RPMI7951 (cell line): ENCODE data around the gene PCGF5. TPM values are rescaled to one million over a fixed set of nuclear protein-coding genes. Genes with fewer than 3 reads are reported as not detected.
A peak's percentile ranks its signal among the peaks of the same experiment; 100 is the strongest.
"Not testable (repeated sequence)": the region's sequence is repeated elsewhere in the genome, so short reads cannot be mapped to it uniquely, and the experiment has no call there.

Source experiments
- DNase-seq: peaks from one replicate; pipeline ENCODE4 v3.0.0-alpha.2; 2012; ENCODE audit warnings: low read depth
- total RNA-seq: library from RNA; depleted of rRNA; stranded (reverse); fragments of >200 nt; shearing (Covaris generic); gene quantifications from 2 replicates; pipeline ENCODE4 v1.2.3, GENCODE V29; 2014

PCGF5 gene
- total RNA-seq, 1 experiment from 2014 or later: 31.8 TPM

GRCh38 chr10:91210014-91210413, 10.4 kb upstream of the PCGF5 start:
- no peak for DNase-seq

- DNase-seq: peak; percentile 9
Observed at GRCh38 chr10:91210435-91210834, 10.0 kb upstream of the PCGF5 start.

- DNase-seq: no peak
Observed at GRCh38 chr10:91211675-91212074, 8.8 kb upstream of the PCGF5 start.

GRCh38 chr10:91214911-91215310, 5.6 kb upstream of the PCGF5 start:
- no peak for DNase-seq

GRCh38 chr10:91215384-91215783, 5.1 kb upstream of the PCGF5 start:
- DNase-seq: no peak

GRCh38 chr10:91219371-91220193, 881 bp upstream of the PCGF5 start:
- DNase-seq: no peak

GRCh38 chr10:91220954-91221675, 652 bp downstream of the PCGF5 start:
- DNase-seq: peak; percentile 20

- DNase-seq: no peak
Observed at GRCh38 chr10:91226093-91226492, 5.6 kb downstream of the PCGF5 start.

- no peak for DNase-seq
Observed at GRCh38 chr10:91227576-91227975, 7.1 kb downstream of the PCGF5 start.

GRCh38 chr10:91229683-91230082, 9.2 kb downstream of the PCGF5 start:
- DNase-seq: no peak

- DNase-seq: no peak
Observed at GRCh38 chr10:91238191-91238590, 17.7 kb downstream of the PCGF5 start.

- DNase-seq: no peak
Observed at GRCh38 chr10:91239789-91240188, 19.3 kb downstream of the PCGF5 start.

GRCh38 chr10:91242940-91243339, 22.5 kb downstream of the PCGF5 start:
- no peak for DNase-seq

GRCh38 chr10:91247360-91248111, 27.1 kb downstream of the PCGF5 start:
- peak; percentile 9 for DNase-seq

GRCh38 chr10:91249700-91250099, 29.2 kb downstream of the PCGF5 start:
- DNase-seq: no peak

GRCh38 chr10:91250341-91250740, 29.9 kb downstream of the PCGF5 start:
- DNase-seq: no peak

- DNase-seq: peak; percentile 52
Observed at GRCh38 chr10:91251430-91252056, 31.1 kb downstream of the PCGF5 start.

- no peak for DNase-seq
Observed at GRCh38 chr10:91253300-91253699, 32.8 kb downstream of the PCGF5 start.

GRCh38 chr10:91257310-91257709, 36.8 kb downstream of the PCGF5 start:
- DNase-seq: no peak

- not testable (repeated sequence) for DNase-seq
Observed at GRCh38 chr10:91260417-91260816, 40.0 kb downstream of the PCGF5 start.

GRCh38 chr10:91271886-91272285, 51.4 kb downstream of the PCGF5 start:
- no peak for DNase-seq
